Cerebellar nuclear complex (tissue), 1 donor: ENCODE results near the gene RAD51B.
"Not testable (repeated sequence)": the region's sequence is repeated elsewhere in the genome, so short reads cannot be mapped to it uniquely, and the experiment has no call there.

Experiments
- DNase-seq, 2 experiments: peaks; one replicate each; lab custom pipeline; 2025; lab: John Stamatoyannopoulos, UW

RAD51B gene

GRCh38 chr14:68685419-68686204 lies 866.0 kb downstream of the RAD51B start:
- no peak for DNase-seq

- DNase-seq, result no peak
Observed at GRCh38 chr14:68686205-68686465, 866.6 kb downstream of the RAD51B start.

GRCh38 chr14:68686724-68687123 lies 867.1 kb downstream of the RAD51B start:
- no peak for DNase-seq

- DNase-seq, result no peak
Observed at GRCh38 chr14:68687746-68688145, 868.2 kb downstream of the RAD51B start.

GRCh38 chr14:68688872-68689371 lies 869.3 kb downstream of the RAD51B start:
- DNase-seq, result no peak

- DNase-seq, result no peak
Observed at GRCh38 chr14:68689511-68689910, 869.9 kb downstream of the RAD51B start.

GRCh38 chr14:68690089-68690958 lies 870.7 kb downstream of the RAD51B start:
- DNase-seq, result no peak

- no peak for DNase-seq
Observed at GRCh38 chr14:68691031-68691791, 871.6 kb downstream of the RAD51B start.

GRCh38 chr14:68691792-68692118 lies 872.2 kb downstream of the RAD51B start:
- DNase-seq, result no peak

- no peak for DNase-seq
Observed at GRCh38 chr14:68692216-68692615, 872.6 kb downstream of the RAD51B start.

- no peak for DNase-seq
Observed at GRCh38 chr14:68692916-68693771, 873.6 kb downstream of the RAD51B start.

- no peak for DNase-seq
Observed at GRCh38 chr14:68693926-68694325, 874.3 kb downstream of the RAD51B start.

- no peak for DNase-seq
Observed at GRCh38 chr14:68694516-68695235, 875.1 kb downstream of the RAD51B start.

- no peak for DNase-seq
Observed at GRCh38 chr14:68695326-68695768, 875.8 kb downstream of the RAD51B start.

GRCh38 chr14:68695856-68696255 lies 876.3 kb downstream of the RAD51B start:
- no peak for DNase-seq

GRCh38 chr14:68696266-68696665 lies 876.7 kb downstream of the RAD51B start:
- no peak for DNase-seq

- DNase-seq, result no peak
Observed at GRCh38 chr14:68696721-68697495, 877.3 kb downstream of the RAD51B start.

GRCh38 chr14:68698773-68699172 lies 879.2 kb downstream of the RAD51B start:
- DNase-seq, result not testable (repeated sequence)

GRCh38 chr14:68701001-68701741 lies 881.6 kb downstream of the RAD51B start:
- no peak for DNase-seq
